ENCODE measurements around the gene CHST2.

GRCh38 chr3:143142354-143142753 lies 22.8 kb downstream of the CHST2 start:
- TF ChIP-seq CTCF (conservative IDR thresholded peaks at IDR 0.05 in 1 of 2, IDR thresholded peaks at IDR 0.05 in 1 of 2; ENCODE audit: extremely low read depth in 1 of 2, insufficient read depth in 1 of 2, low read depth in 1 of 2, low read length in 2 of 2) = no peak
- TF ChIP-seq EZH2 (IDR thresholded peaks at IDR 0.05; ENCODE audit: borderline replicate concordance, low read length) = no peak

Data from mammary epithelial cell (primary cell).